HG03575 (cell line): ENCODE data around the gene LRRC4C.
"Not testable (repeated sequence)": the region's sequence is repeated elsewhere in the genome, so short reads cannot be mapped to it uniquely, and the experiment has no call there.

Source experiments
- ATAC-seq: cut with Tn5 transposase; IDR thresholded peaks from one replicate; pipeline ENCODE4 v1.9.1; 2021; ENCODE audit not compliant: unreplicated experiment, insufficient number of reproducible peaks, low FRiP score; ENCODE audit errors: extremely low read depth

The LRRC4C gene

GRCh38 chr11:41065432-41065831 is 394.0 kb downstream of the LRRC4C start:
- ATAC-seq: no peak

- ATAC-seq: no peak
These were observed 401.3 kb downstream of the LRRC4C start for GRCh38 chr11:41058138-41058537.

DNA sequence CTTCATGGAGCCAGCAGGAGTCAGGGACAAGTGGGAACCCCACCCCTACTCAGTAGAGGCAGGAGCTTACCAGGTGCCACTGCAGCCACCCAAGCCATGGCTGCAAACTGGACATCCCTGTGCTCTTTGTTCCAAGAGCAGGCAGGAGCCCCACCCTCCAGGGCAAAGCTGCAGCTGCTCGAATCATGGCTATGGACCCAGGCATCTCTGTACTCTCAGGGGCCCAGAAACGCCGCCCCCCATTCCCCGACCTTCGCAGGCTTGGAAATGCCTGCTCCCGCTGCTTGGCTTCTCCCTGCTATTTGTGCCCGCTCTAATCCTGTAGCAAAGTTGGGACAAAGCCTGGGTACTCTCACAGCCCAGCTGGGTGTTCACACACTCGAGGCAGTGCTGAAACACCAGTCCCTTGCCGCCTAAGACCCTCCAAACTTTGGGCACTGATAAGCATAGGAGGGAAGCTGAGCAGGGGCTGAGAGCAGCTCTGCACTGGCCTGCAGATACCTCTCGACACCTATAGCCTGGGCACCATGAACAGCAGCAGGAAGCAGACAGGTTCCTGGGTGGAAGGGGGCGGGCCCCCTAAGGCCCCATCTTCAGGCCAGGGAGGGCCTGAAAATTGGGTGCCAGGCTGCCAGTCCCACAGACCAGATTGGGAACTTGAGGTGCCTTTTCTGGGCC is 402.4 kb downstream of the LRRC4C start:
- no peak for ATAC-seq

DNA sequence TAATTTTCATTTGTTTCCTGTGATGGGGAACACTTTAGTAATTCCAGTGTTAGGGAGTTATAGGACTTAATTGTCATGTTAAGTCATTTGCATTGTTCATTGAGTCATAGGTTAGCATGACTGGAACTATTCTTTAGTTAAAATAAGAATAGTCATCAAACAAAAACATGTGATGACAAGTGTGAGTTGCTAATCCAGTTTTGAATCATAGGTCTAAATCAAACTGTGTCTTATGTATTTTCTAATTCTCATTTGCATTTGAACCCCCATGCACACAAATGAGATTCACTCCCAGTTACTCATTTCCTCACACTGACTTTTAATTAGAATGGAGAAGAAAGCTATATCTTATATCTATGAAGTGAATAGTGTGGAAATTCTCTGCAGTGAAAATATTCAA is 405.6 kb downstream of the LRRC4C start:
- no peak for ATAC-seq

- no peak for ATAC-seq
These were observed 407.4 kb downstream of the LRRC4C start for GRCh38 chr11:41051919-41052635.

DNA sequence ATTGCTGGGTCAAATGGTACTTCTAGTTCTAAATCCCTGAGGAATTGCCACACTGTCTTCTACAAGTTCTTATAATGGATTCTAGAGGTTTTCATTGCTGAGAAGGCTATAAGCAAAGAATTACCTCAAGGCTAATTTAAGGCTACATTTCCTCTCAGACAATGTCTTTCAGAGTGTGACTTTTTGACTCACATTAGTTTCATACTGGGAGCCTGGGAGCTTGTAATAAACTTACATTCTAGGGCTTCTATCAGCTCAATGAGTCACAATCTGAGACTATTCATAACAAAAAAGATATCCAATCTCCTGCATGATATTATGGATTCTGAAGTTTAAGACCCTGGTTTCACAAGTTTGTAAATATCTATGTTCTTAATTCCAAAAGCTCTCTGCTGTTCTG is 408.7 kb downstream of the LRRC4C start:
- ATAC-seq: no peak

DNA sequence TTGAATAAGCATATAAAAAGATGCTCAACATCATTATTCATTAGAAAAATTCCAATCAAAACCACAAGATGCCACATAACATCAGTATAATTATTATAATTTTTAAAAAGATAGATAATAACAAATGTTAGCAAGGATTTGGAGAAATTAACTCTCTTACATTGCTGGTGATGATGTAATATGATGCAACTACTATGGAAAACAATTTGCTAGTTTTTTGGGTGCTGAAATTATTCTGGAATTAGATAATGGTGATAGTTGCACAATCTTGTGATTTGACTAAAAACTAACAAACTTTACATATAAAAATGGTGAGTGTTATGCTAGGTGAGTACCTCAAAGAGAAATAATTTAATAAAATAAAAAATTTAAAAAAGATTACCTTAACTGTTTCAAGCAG is 412.2 kb downstream of the LRRC4C start:
- ATAC-seq: no peak

DNA sequence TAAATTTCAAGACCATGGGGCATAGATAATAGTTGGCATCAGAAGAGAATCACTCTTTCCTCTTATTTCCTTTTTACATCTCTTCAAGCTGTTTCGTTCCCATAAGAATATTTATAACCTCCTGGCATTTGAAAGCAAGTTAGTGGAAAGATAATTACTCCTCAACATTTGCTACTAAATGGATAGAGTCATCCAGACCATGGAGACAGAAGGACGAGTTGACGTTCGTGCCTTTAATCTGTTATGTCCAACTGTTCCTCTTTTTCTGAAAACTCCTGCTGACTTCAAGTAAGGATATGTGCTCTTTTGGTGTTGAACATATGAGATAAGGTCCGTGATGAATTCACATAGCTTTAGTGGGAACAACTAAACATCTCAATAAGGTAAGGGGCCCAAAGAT is 414.2 kb downstream of the LRRC4C start:
- ATAC-seq: no peak

- no peak for ATAC-seq
These were observed 414.7 kb downstream of the LRRC4C start for GRCh38 chr11:41044747-41045146.

DNA sequence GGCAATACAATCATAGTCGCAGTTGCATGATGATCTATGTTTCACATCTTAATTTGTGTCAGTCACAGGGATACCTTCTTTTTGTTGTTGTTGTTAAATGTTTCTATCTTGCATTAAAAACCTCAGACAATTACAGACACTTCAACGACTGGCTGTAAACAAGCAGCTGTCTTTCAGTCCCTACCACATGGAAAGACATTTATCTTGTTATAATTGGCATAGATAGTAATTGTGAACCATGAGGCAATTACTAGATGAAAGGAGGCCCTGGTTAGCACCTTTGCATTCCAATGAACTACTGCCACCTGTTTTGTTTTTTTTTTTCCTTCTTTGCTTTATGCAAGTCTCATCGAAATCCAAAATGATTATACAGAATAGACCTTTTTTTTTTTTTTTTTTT is 416.8 kb downstream of the LRRC4C start:
- no peak for ATAC-seq

DNA sequence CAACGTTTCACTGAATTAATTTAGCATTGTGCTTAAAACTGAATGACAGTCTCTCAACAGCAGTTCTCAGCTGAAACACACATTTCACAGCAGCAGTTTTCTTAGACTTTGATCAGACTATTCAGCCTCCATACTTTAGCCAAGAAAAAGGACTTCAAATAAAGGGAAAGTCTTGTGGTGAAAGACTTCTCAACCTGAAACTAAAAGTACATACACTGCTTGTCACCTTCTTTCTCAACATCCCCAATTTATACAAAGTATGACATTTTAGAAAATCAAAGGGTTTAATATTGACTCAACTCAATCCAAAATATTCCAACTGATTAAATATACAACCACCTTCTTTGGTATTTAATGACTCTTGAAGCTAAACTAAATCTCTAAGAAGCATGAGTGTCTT is 419.0 kb downstream of the LRRC4C start:
- no peak for ATAC-seq

- ATAC-seq: no peak
These were observed 419.9 kb downstream of the LRRC4C start for GRCh38 chr11:41039592-41039991.

DNA sequence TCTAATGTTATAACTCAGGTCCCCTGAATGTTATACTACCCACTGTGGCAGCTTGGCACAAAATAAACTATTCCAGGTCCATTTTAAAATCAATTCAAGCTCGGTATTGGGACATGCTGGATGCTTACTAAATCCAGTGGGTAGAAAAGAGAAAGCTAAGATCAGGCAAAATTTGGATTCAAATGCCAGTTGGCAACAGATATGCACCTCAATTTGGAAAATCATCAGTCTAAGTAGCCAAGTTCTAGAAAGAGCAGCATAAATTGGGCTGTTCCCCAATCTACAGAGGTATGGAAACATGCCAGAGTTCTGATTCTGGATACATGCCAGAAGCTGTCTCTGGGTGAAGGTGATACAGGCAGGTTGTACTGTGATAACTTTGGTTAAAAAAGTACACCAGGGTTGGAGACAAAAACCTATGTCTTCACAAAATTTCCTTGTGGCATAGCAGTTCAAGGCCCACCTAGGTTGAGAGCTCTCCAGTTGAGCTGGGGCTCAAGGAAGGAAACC is 427.8 kb downstream of the LRRC4C start:
- no peak for ATAC-seq

DNA sequence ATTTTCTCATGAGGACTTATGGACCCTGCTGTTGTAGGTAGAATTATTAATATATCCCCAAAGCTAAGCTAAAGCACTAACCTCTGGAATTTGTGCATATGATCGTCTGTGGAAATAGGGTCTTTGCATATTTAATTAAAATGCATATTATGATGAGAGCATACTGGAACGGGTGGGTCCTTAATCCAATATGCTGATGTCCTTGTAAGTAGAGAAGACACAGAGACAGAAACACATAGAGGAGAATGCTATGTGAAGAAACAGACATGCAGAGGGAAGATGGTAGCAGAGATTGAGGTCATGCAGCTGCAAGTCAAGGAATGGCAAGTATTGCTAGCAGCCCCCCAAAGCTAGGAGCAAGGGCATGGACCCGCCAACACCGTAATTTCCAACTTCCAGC is 439.2 kb downstream of the LRRC4C start:
- ATAC-seq: no peak

DNA sequence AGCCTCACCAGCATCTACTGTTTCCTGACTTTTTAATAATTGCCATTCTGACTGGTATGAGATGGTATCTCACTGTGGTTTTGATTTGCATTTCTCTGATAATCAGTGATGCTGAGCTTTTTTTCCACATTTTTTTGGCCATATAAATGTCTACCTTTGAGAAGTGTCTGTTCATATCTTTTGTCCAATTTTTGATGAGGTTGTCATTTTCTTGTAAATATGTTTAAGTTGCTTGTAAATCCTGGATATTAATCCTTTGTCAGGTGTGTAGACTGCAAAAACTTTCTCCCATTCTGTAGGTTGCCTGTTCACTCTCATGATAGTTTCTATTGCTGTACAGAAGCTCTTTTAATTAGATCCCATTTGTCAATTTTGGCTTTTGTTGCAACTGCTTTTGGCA is 439.8 kb downstream of the LRRC4C start:
- ATAC-seq: not testable (repeated sequence)

- ATAC-seq: no peak
These were observed 441.2 kb downstream of the LRRC4C start for GRCh38 chr11:41018224-41018623.

GRCh38 chr11:41010361-41011050 is 448.9 kb downstream of the LRRC4C start:
- ATAC-seq: no peak

DNA sequence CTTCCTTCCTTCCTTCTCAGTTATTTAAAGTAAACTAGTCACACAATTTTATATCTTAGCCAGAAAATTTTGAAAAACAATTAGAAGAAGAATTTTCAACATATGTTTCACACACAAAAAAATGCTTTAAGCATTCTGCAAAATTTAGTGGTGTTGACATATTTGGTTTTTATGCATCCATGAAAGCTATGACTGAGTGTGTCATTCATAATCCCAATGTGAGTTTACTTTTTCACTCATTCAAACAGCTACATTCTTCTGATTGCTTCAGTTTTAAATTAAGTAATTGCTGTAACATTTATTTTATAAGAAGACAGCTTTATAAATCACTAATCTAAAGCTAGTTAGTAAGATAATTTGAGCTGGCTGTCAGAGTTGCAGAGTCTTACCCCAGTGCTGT is 453.5 kb downstream of the LRRC4C start:
- ATAC-seq: no peak

GRCh38 chr11:41003339-41004282 is 455.8 kb downstream of the LRRC4C start:
- ATAC-seq: no peak
